NCI-H1105 (cell line): Measurements from ENCODE around the gene ZNF117.
"Not testable (repeated sequence)": the region's sequence is repeated elsewhere in the genome, so short reads cannot be mapped to it uniquely, and the experiment has no call there.

Source experiments
- DNase-seq: peaks from one replicate; lab custom pipeline; 2025; lab: John Stamatoyannopoulos, UW

ZNF117 gene

GRCh38 chr7:64990936-64991335 is at the start of gene ZNF117:
TSS of gene ZNF117 (minus strand) at chr7:64991036.
- no peak for DNase-seq

GRCh38 chr7:65038767-65039166 is 47.9 kb upstream of the ZNF117 start:
- DNase-seq, result not testable (repeated sequence)

- DNase-seq, result peak; percentile 88
Observed at GRCh38 chr7:65037740-65038688, 47.2 kb upstream of the ZNF117 start.

DNA sequence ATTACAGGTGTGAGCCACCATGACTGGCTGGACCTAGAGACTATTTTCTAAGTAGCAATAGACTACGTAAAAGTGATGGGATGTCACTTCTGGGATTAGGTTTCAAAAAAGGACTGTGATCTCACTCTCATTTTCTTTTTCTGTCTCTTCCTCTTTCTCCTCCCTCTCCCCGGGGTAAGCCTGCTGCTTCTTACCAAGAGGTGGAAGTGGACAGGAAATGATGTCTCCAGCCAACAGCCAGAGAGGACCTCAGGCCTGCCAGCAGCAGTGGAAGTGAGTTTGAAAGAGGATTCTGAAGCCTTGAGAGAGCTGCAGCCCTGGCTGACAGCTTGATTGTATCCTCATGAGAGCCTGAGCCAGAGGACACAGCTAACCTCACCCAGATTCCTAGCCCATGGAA is 45.7 kb upstream of the ZNF117 start:
- DNase-seq, result not testable (repeated sequence)

GRCh38 chr7:65035469-65035868 is 44.6 kb upstream of the ZNF117 start:
- DNase-seq, result not testable (repeated sequence)

GRCh38 chr7:65034120-65034782 is 43.4 kb upstream of the ZNF117 start:
- not testable (repeated sequence) for DNase-seq

GRCh38 chr7:65033391-65033790 is 42.6 kb upstream of the ZNF117 start:
- not testable (repeated sequence) for DNase-seq

GRCh38 chr7:65025023-65025422 is 34.2 kb upstream of the ZNF117 start:
- DNase-seq, result not testable (repeated sequence)

GRCh38 chr7:65020978-65021377 is 30.1 kb upstream of the ZNF117 start:
- not testable (repeated sequence) for DNase-seq

- DNase-seq, result not testable (repeated sequence)
Observed at GRCh38 chr7:65009881-65010280, 19.0 kb upstream of the ZNF117 start.

- DNase-seq, result not testable (repeated sequence)
Observed at GRCh38 chr7:65009394-65009793, 18.6 kb upstream of the ZNF117 start.

DNA sequence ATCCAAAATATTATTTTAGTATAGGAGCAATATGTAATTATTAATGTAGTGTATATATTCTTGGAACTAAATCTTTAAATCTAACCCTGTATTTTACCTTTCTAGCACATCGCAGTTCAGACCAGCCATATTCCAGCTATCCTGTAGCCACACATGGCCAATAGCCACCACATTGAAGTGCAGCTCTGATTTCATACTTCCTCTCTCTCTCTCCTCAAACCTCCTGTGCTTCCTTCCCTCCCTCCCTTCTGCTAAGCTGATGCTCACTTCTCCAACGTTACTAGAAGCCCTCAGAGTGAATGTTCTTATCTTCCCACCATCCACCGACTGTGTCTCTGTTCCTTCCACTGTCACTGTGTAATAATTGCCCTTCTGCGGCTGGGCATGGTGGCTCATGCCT is 16.2 kb upstream of the ZNF117 start:
- not testable (repeated sequence) for DNase-seq

GRCh38 chr7:65006094-65006992 is 15.5 kb upstream of the ZNF117 start, which contains the start of gene ERV3-1:
TSS of gene ERV3-1 (minus strand) at chr7:65006687. CDS start at chr7:64993026, 13,661 bp downstream.
- DNase-seq, result peak; percentile 96

GRCh38 chr7:65004575-65004974 is 13.7 kb upstream of the ZNF117 start:
- DNase-seq, result no peak

DNA sequence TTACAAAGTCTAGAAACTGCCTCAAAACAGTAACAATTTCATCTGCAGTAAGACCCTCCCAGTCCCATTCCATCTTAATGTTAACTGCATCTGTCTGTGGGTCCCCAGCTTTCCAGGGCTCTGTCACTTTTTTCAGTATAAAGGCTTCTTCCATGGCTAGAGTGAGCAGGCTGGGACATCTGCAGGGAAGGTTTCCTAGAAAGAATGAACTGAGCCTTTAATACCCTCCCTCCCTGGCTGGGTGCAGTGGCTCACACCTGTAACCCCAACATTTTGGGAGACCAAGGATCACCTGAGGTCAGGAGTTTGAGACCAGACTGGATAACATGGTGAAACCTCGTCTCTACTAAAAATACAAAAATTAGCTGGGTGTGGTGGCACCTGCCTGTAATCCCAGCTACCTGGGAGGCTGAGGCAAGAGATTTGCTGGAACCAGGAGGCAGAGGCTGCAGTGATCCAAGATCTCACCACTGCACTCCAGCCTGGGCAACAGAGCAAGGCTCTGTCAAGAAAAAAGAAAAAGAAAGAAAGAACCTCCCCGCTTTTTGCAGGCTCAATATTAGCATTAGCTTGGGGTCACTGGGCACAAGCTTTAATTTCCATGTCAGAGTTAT is 12.2 kb upstream of the ZNF117 start:
- no peak for DNase-seq

- no peak for DNase-seq
Observed at GRCh38 chr7:65001291-65001814, 10.5 kb upstream of the ZNF117 start.

GRCh38 chr7:64999165-65000004 is 8.5 kb upstream of the ZNF117 start:
- DNase-seq, result no peak

- DNase-seq, result no peak
Observed at GRCh38 chr7:64998865-64999164, 8.0 kb upstream of the ZNF117 start.

DNA sequence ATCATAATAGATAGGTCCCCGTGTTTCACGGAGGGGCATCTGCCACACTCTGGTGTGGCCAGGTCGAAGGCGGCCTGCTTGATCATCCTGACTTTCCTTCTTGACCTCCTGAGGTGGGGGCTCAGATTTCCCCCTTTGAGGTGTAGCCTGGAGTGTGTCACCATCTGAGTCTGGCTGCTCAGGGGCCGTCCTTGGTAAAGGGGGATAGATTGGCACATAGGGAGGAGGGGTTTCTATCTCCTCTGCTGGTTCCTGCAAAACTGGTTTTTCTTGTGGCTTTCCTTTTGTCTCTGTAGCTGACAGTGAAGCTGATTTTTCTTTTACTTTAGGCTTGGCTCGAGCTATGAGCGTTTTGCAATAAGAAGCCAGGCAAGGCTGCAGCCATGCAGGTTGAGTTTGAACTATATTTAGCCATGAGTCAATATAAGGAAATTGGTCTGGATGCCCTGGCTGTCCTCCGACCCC is 7.1 kb upstream of the ZNF117 start:
- DNase-seq, result no peak

DNA sequence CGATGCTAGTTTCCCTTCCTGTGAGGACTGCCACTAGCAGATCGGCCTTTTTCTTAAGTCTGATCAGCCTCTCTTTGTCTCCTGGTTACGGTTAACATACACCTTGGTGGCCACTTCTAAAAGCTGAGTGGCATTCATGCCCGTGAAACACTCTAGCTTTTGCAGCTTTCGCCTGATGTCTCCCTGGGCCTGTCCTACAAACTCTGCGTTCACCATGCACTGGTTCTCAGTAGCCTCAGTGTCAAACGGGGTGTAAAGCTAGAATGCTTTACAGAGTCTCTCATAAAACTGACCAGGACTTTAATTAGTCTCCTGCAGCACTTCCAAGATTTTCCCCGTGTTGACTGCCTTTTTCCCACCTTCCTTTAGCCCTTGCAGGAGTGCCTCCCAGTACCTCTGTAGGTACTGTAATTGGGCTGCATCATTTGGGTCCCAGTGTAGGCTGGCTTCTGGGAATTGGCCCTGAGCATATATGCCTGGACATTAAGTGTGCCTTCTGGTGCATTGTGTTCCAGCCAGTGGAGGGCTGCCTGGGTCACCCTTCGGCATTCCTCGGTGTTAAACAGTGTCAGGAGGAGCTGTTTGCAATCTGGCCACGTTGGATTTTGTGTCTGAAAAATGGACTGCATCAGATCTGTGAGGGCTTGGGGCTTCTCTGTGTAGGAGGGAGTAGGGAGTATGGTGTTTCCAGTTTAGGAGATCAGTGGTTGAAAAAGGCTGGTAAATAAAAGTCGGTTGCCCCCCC is 6.5 kb upstream of the ZNF117 start:
- no peak for DNase-seq
